Neural progenitor cell (in vitro differentiated cells): Measurements from ENCODE around the gene ITGA4. TPM values are rescaled to one million over a fixed set of nuclear protein-coding genes. Genes with fewer than 3 reads are reported as not detected.
A peak's percentile ranks its signal among the peaks of the same experiment; 100 is the strongest.

ENCODE experiments used
- DNase-seq: peaks from one replicate; pipeline ENCODE4 v3.0.0-alpha.2; 2016; ENCODE audit warnings: low spot score
- H2AFZ ChIP-seq: fragments of 200-600 bp; sonication (generic); replicated peaks from 2 replicates; pipeline ENCODE4 v1.6.1; 2016; ENCODE audit warnings: antibody characterized with exemption
- H3F3A ChIP-seq: fragments of 200-600 bp; sonication (generic); 2 replicates; pipeline ENCODE4 v1.6.1; 2016; ENCODE audit warnings: antibody characterized with exemption, low read depth
- H3K27ac ChIP-seq: fragments of 200-600 bp; sonication (generic); 2 replicates; pipeline ENCODE4 v1.5.1; 2016; ENCODE audit warnings: mild to moderate bottlenecking
- H3K27me3 ChIP-seq: fragments of 200-600 bp; sonication (generic); 2 replicates; pipeline ENCODE4 v1.6.1; 2016; ENCODE audit warnings: mild to moderate bottlenecking, moderate library complexity
- H3K36me3 ChIP-seq: fragments of 200-600 bp; sonication (generic); 2 replicates; pipeline ENCODE4 v1.5.1; 2016
- H3K4me1 ChIP-seq: fragments of 200-600 bp; sonication (generic); 2 replicates; pipeline ENCODE4 v1.6.1; 2016; ENCODE audit warnings: mixed run types
- H3K4me2 ChIP-seq: fragments of 200-600 bp; sonication (generic); 2 replicates; pipeline ENCODE4 v1.6.1; 2016
- H3K4me3 ChIP-seq: fragments of 200-600 bp; sonication (generic); 2 replicates; pipeline ENCODE4 v1.5.1; 2016
- H3K79me2 ChIP-seq: fragments of 200-600 bp; sonication (generic); 2 replicates; pipeline ENCODE4 v1.6.1; 2016; ENCODE audit warnings: low read depth
- H3K9ac ChIP-seq: fragments of 200-600 bp; sonication (generic); 2 replicates; pipeline ENCODE4 v1.6.1; 2016
- H3K9me3 ChIP-seq: fragments of 200-600 bp; sonication (generic); 2 replicates; pipeline ENCODE4 v1.5.1; 2016; ENCODE audit warnings: low read depth
- H4K20me1 ChIP-seq: fragments of 200-600 bp; sonication (generic); 2 replicates; pipeline ENCODE4 v1.6.1; 2016; ENCODE audit warnings: low read depth
- H3K27ac Mint-ChIP-seq: 3 replicates; pipeline ENCODE4 v1.8.0; 2021; ENCODE audit warnings: mixed read lengths
- H3K27me3 Mint-ChIP-seq: 2 replicates; pipeline ENCODE4 v1.8.0; 2022; ENCODE audit warnings: low read depth, mild to moderate bottlenecking, inconsistent platforms, moderate library complexity, mixed read lengths; ENCODE audit not compliant: insufficient read depth
- H3K36me3 Mint-ChIP-seq: 3 replicates; pipeline ENCODE4 v1.8.0; 2021; ENCODE audit warnings: mixed read lengths
- H3K4me1 Mint-ChIP-seq: 3 replicates; pipeline ENCODE4 v1.8.0; 2021; ENCODE audit warnings: mixed read lengths
- H3K4me3 Mint-ChIP-seq: 3 replicates; pipeline ENCODE4 v1.8.0; 2021; ENCODE audit warnings: mild to moderate bottlenecking, moderate library complexity, mixed read lengths
- H3K9me3 Mint-ChIP-seq: 3 replicates; pipeline ENCODE4 v1.8.0; 2020; ENCODE audit warnings: mixed read lengths
- CTCF ChIP-seq: fragments of 200-600 bp; sonication (generic); IDR thresholded peaks from 2 replicates; pipeline ENCODE4 v1.5.1; 2017; ENCODE audit warnings: antibody characterized with exemption, mild to moderate bottlenecking
- EZH2 ChIP-seq: fragments of 200-600 bp; sonication (generic); IDR thresholded peaks from 2 replicates; pipeline ENCODE4 v1.6.1; 2017; ENCODE audit warnings: antibody characterized with exemption, mild to moderate bottlenecking, moderate library complexity
- EZH2phosphoT487 ChIP-seq: fragments of 200-600 bp; sonication (generic); IDR thresholded peaks from 2 replicates; pipeline ENCODE4 v1.6.1; 2017; ENCODE audit warnings: antibody characterized with exemption
- total RNA-seq: library from RNA; depleted of rRNA; stranded (reverse); fragments of >200 nt; gene quantifications from 2 replicates; pipeline ENCODE4 v1.2.3, GENCODE V29; 2015; ENCODE audit warnings: low replicate concordance

ITGA4 gene
- total RNA-seq, 1 donor from 2014 or later, result 10.2 TPM

GRCh38 chr2:181527058-181527457 is 69.9 kb downstream of the ITGA4 start:
- no peak overlapping the region for H2AFZ ChIP-seq
- H3K9ac ChIP-seq, result no peak overlapping the region
- no peaks in the 10 kb centered on the region for H3K9me3 ChIP-seq
- no peak for DNase-seq
- no peaks in the 10 kb centered on the region for H3K27me3 ChIP-seq
- no peaks in the 10 kb centered on the region for H3F3A ChIP-seq
- H3K36me3 ChIP-seq, result no peaks in the 10 kb centered on the region
- Mint-ChIP-seq H3K9me3 (no peaks in the 10 kb centered on the region), H3K27ac (no peak overlapping the region), H3K4me3 (no peak overlapping the region), H3K36me3 (no peaks in the 10 kb centered on the region), H3K27me3 (no peaks in the 10 kb centered on the region), H3K4me1 (no peaks in the 10 kb centered on the region)
- H3K4me3 ChIP-seq, result no peak overlapping the region
- no peak overlapping the region for H3K4me2 ChIP-seq
- no peaks in the 10 kb centered on the region for H3K4me1 ChIP-seq
- no peak for TF ChIP-seq CTCF
- TF ChIP-seq EZH2phosphoT487, result no peak
- H4K20me1 ChIP-seq, result no peaks in the 10 kb centered on the region
- H3K27ac ChIP-seq, result no peak overlapping the region
- H3K79me2 ChIP-seq, result no peaks in the 10 kb centered on the region

GRCh38 chr2:181528441-181528840 is 71.3 kb downstream of the ITGA4 start:
- Histone ChIP-seq H3K4me2 (no peak overlapping the region), H3K9ac (no peak overlapping the region), H4K20me1 (no peaks in the 10 kb centered on the region), H3K79me2 (no peaks in the 10 kb centered on the region), H3K27ac (no peak overlapping the region), H3K27me3 (no peaks in the 10 kb centered on the region), H3K4me3 (no peak overlapping the region), H3F3A (no peaks in the 10 kb centered on the region), H3K9me3 (no peaks in the 10 kb centered on the region), H3K4me1 (no peaks in the 10 kb centered on the region), H2AFZ (no peak overlapping the region), H3K36me3 (no peaks in the 10 kb centered on the region)
- Mint-ChIP-seq H3K27ac (no peak overlapping the region), H3K9me3 (no peaks in the 10 kb centered on the region), H3K4me3 (no peak overlapping the region), H3K4me1 (peaks cover 2% of the 10 kb centered on the region), H3K36me3 (no peaks in the 10 kb centered on the region), H3K27me3 (no peaks in the 10 kb centered on the region)
- TF ChIP-seq EZH2phosphoT487, result no peak
- no peak for TF ChIP-seq EZH2
- TF ChIP-seq CTCF, result no peak
- DNase-seq, result no peak

GRCh38 chr2:181536730-181537129 is 79.5 kb downstream of the ITGA4 start:
- Histone ChIP-seq H3K27ac (no peak overlapping the region), H3K27me3 (no peaks in the 10 kb centered on the region), H3K4me1 (no peaks in the 10 kb centered on the region), H3F3A (no peaks in the 10 kb centered on the region), H3K4me2 (no peak overlapping the region), H3K36me3 (no peaks in the 10 kb centered on the region), H3K79me2 (no peaks in the 10 kb centered on the region), H3K4me3 (no peak overlapping the region), H4K20me1 (no peaks in the 10 kb centered on the region), H3K9me3 (no peaks in the 10 kb centered on the region), H2AFZ (no peak overlapping the region), H3K9ac (no peak overlapping the region)
- no peak for TF ChIP-seq EZH2phosphoT487
- no peak for TF ChIP-seq EZH2
- no peak for TF ChIP-seq CTCF
- DNase-seq, result no peak
- Mint-ChIP-seq H3K4me3 (no peak overlapping the region), H3K4me1 (peaks cover 9% of the 10 kb centered on the region), H3K9me3 (no peaks in the 10 kb centered on the region), H3K27me3 (no peaks in the 10 kb centered on the region), H3K27ac (no peak overlapping the region), H3K36me3 (peaks cover 2% of the 10 kb centered on the region)

GRCh38 chr2:181540421-181540820 is 83.2 kb downstream of the ITGA4 start:
- TF ChIP-seq EZH2phosphoT487 (no peak), EZH2 (no peak), CTCF (no peak)
- H4K20me1 ChIP-seq, result no peaks in the 10 kb centered on the region
- H3K9me3 Mint-ChIP-seq, result no peaks in the 10 kb centered on the region

More at GRCh38 chr2:181540421-181540820, 83.2 kb downstream of the ITGA4 start:
- Histone ChIP-seq H3K4me2 (no peak overlapping the region), H3K4me1 (no peaks in the 10 kb centered on the region), H3K27ac (no peak overlapping the region), H3K79me2 (no peaks in the 10 kb centered on the region), H3K36me3 (no peaks in the 10 kb centered on the region), H3F3A (no peaks in the 10 kb centered on the region), H3K27me3 (no peaks in the 10 kb centered on the region), H2AFZ (no peak overlapping the region), H3K9ac (no peak overlapping the region), H3K4me3 (no peak overlapping the region), H3K9me3 (no peaks in the 10 kb centered on the region)
- peak; percentile 2 for DNase-seq
- Mint-ChIP-seq H3K27me3 (no peaks in the 10 kb centered on the region), H3K27ac (no peak overlapping the region), H3K4me3 (no peak overlapping the region), H3K36me3 (peaks cover 2% of the 10 kb centered on the region), H3K4me1 (no peaks in the 10 kb centered on the region)
